H9 (cell line): ENCODE results near the gene ZCCHC10. TPM values are rescaled to one million over a fixed set of nuclear protein-coding genes. Genes with fewer than 3 reads are reported as not detected.

ENCODE experiments used
- DNase-seq: peaks from one replicate; pipeline ENCODE4 v3.0.0-alpha.2; 2017
- H2AFZ ChIP-seq: one replicate; pipeline ENCODE4 v1.6.1; 2013; ENCODE audit warnings: mild to moderate bottlenecking, low read length, control low read depth, moderate library complexity
- H2AK5ac ChIP-seq: 2 replicates; pipeline ENCODE4 v1.6.1; 2013; ENCODE audit warnings: low read length, control low read depth, mixed read lengths; ENCODE audit not compliant: insufficient read length
- H2BK120ac ChIP-seq: one replicate; pipeline ENCODE4 v1.6.1; 2013; ENCODE audit warnings: low read depth, mild to moderate bottlenecking, low read length, control low read depth, inconsistent platforms; ENCODE audit not compliant: poor library complexity, severe bottlenecking
- H2BK12ac ChIP-seq: 2 replicates; pipeline ENCODE4 v1.6.1; 2013; ENCODE audit warnings: low read length, control low read depth, mixed read lengths, low read depth; ENCODE audit not compliant: insufficient read length
- H2BK15ac ChIP-seq: 2 replicates; pipeline ENCODE4 v1.6.1; 2013; ENCODE audit warnings: low read depth, low read length, control low read depth
- H2BK20ac ChIP-seq: one replicate; pipeline ENCODE4 v1.6.1; 2013; ENCODE audit warnings: low read depth, mild to moderate bottlenecking, low read length, control low read depth, inconsistent platforms; ENCODE audit not compliant: poor library complexity, severe bottlenecking
- H2BK5ac ChIP-seq: 2 replicates; pipeline ENCODE4 v1.6.1; 2013; ENCODE audit warnings: low read length, control low read depth, mixed read lengths; ENCODE audit not compliant: insufficient read length
- H3K14ac ChIP-seq: 2 replicates; pipeline ENCODE4 v1.6.1; 2013; ENCODE audit warnings: low read length, control low read depth; ENCODE audit not compliant: insufficient read depth
- H3K18ac ChIP-seq: 2 replicates; pipeline ENCODE4 v1.6.1; 2013; ENCODE audit warnings: low read depth, mild to moderate bottlenecking, mixed read lengths, low read length, control low read depth; ENCODE audit not compliant: insufficient read length
- H3K23ac ChIP-seq: 2 replicates; pipeline ENCODE4 v1.6.1; 2013; ENCODE audit warnings: low read length, control low read depth, mixed read lengths, low read depth; ENCODE audit not compliant: insufficient read length
- H3K23me2 ChIP-seq: 2 replicates; pipeline ENCODE4 v1.6.1; 2013; ENCODE audit warnings: low read depth, mild to moderate bottlenecking, mixed read lengths, low read length, control low read depth; ENCODE audit not compliant: insufficient read length, poor library complexity, severe bottlenecking
- H3K27ac ChIP-seq: 2 replicates; pipeline ENCODE4 v1.5.1; 2013; ENCODE audit warnings: low read length, control low read depth, mixed read lengths, low read depth; ENCODE audit not compliant: insufficient read length
- H3K27me3 ChIP-seq: 2 replicates; pipeline ENCODE4 v1.6.1; 2013; ENCODE audit warnings: low read length, control low read depth, inconsistent platforms; ENCODE audit not compliant: insufficient read depth
- H3K4ac ChIP-seq: 2 replicates; pipeline ENCODE4 v1.6.1; 2013; ENCODE audit warnings: low read depth, mild to moderate bottlenecking, control low read depth, inconsistent platforms, low read length, moderate library complexity
- H3K4me1 ChIP-seq: 2 replicates; pipeline ENCODE4 v1.6.1; 2013; ENCODE audit warnings: low read length, control low read depth, inconsistent platforms; ENCODE audit not compliant: insufficient read depth
- H3K4me2 ChIP-seq: 2 replicates; pipeline ENCODE4 v1.6.1; 2013; ENCODE audit warnings: low read length, control low read depth, mixed read lengths; ENCODE audit not compliant: insufficient read length, insufficient read depth
- H3K56ac ChIP-seq: 2 replicates; pipeline ENCODE4 v1.6.1; 2013; ENCODE audit warnings: low read depth, mild to moderate bottlenecking, mixed read lengths, low read length, control low read depth; ENCODE audit not compliant: insufficient read length
- H3K79me1 ChIP-seq: 2 replicates; pipeline ENCODE4 v1.6.1; 2013; ENCODE audit warnings: low read depth, mild to moderate bottlenecking, moderate library complexity, low read length, control low read depth, inconsistent platforms; ENCODE audit not compliant: insufficient read depth, poor library complexity, severe bottlenecking
- H3K79me2 ChIP-seq: 2 replicates; pipeline ENCODE4 v1.6.1; 2013; ENCODE audit warnings: low read length, control low read depth, inconsistent platforms; ENCODE audit not compliant: insufficient read depth
- H3K9ac ChIP-seq: 2 replicates; pipeline ENCODE4 v1.6.1; 2013; ENCODE audit warnings: low read length, control low read depth, mixed read lengths; ENCODE audit not compliant: insufficient read length; ENCODE audit errors: extremely low read depth
- H3K9me3 ChIP-seq: one replicate; pipeline ENCODE4 v1.6.1; 2013; ENCODE audit warnings: low read depth, low read length, inconsistent platforms; ENCODE audit not compliant: control insufficient read depth
- H3T11ph ChIP-seq: one replicate; pipeline ENCODE4 v1.6.1; 2013; ENCODE audit warnings: mild to moderate bottlenecking, low read length, control low read depth, inconsistent platforms
- H4K20me1 ChIP-seq: one replicate; pipeline ENCODE4 v1.6.1; 2013; ENCODE audit not compliant: control insufficient read depth, insufficient read length, insufficient read depth
- H4K5ac ChIP-seq: 2 replicates; pipeline ENCODE4 v1.6.1; 2013; ENCODE audit warnings: low read depth, mild to moderate bottlenecking, mixed read lengths, low read length, control low read depth; ENCODE audit not compliant: insufficient read length
- H4K8ac ChIP-seq: replicated peaks from 2 replicates; pipeline ENCODE4 v1.6.1; 2013; ENCODE audit warnings: low read length, control low read depth, mixed read lengths, low read depth; ENCODE audit not compliant: insufficient read length
- H4K91ac ChIP-seq: 2 replicates; pipeline ENCODE4 v1.6.1; 2013; ENCODE audit warnings: low read depth, mild to moderate bottlenecking, moderate library complexity, mixed read lengths, low read length, control low read depth; ENCODE audit not compliant: insufficient read length
- H3K27ac Mint-ChIP-seq, 3 experiments: 2 replicates in 2 of 3; 3 replicates in 1 of 3; pipeline ENCODE4 v1.8.0; 2020 to 2021; ENCODE audit warnings: mixed read lengths in 3 of 3, mild to moderate bottlenecking in 1 of 3, moderate library complexity in 1 of 3
- H3K27me3 Mint-ChIP-seq: 2 replicates; pipeline ENCODE4 v1.8.0; 2021; ENCODE audit warnings: low read depth, mild to moderate bottlenecking, moderate library complexity, mixed read lengths
- H3K36me3 Mint-ChIP-seq, 3 experiments: 2 replicates in 2 of 3; 3 replicates in 1 of 3; pipeline ENCODE4 v1.8.0; 2020 to 2021; ENCODE audit warnings: low read depth in 3 of 3, mixed read lengths in 3 of 3; ENCODE audit not compliant: insufficient read depth in 1 of 3
- H3K4me1 Mint-ChIP-seq, 2 experiments: 2 replicates each; pipeline ENCODE4 v1.8.0; 2020; ENCODE audit warnings: mixed read lengths in 2 of 2
- H3K4me3 Mint-ChIP-seq, 2 experiments: 2 replicates in 1 of 2; 3 replicates in 1 of 2; pipeline ENCODE4 v1.8.0; 2020 to 2021; ENCODE audit warnings: mild to moderate bottlenecking in 2 of 2, mixed read lengths in 2 of 2, moderate library complexity in 1 of 2
- H3K9me3 Mint-ChIP-seq, 2 experiments: 2 replicates in 1 of 2; 3 replicates in 1 of 2; pipeline ENCODE4 v1.8.0; 2020; ENCODE audit warnings: mild to moderate bottlenecking in 2 of 2, mixed read lengths in 2 of 2, moderate library complexity in 1 of 2
- WGBS: extraction: QIAGEN DNeasy Blood & Tissue Kit; methylation state at CpG from one replicate; pipeline ENCODE4 v1.1.7; 2013; ENCODE audit warnings: missing lambda C conversion rate, low lambda C conversion rate, mixed read lengths; ENCODE audit not compliant: insufficient read length; ENCODE audit errors: extremely low coverage; 5-methylcytosine and 5-hydroxymethylcytosine counted together
- total RNA-seq: library from RNA; stranded (reverse); gene quantifications from 2 replicates; pipeline ENCODE4 v1.2.1, GENCODE V29; 2021
- TF ChIP-seq, protein P1 (sequence below): fragments of 200-600 bp; sonication (generic); conservative IDR thresholded peaks from 3 replicates; pipeline ENCODE4 v1.8.0; 2021; ENCODE audit warnings: antibody characterized with exemption, mild to moderate bottlenecking

ZCCHC10 gene
- total RNA-seq, 1 experiment from 2014 or later = 34.0 TPM

DNA sequence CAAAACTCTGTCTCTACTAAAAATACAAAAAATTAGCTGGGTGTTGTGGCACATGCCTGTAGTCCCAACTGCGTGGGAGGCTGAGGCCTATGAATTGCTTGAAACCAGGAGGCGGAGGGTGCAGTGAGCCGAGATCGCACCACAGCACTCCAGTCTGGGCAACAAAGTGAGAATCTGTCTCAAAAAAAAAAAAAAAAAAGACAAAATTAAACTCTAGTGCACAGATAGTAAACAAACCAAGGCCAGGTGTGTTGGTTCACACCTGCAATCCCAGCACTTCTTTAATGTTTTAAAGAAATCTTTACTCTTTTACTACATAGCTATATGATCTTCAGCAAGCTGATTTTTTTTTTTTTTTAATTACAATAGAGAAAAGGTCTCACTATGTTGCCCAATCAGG is 8.4 kb downstream of the ZCCHC10 start:
- Histone ChIP-seq H3K4me1 (no peaks in the 10 kb centered on the region), H3K79me1 (peaks cover 4% of the 10 kb centered on the region), H2BK5ac (no peak overlapping the region), H3K4ac (no peak overlapping the region), H3K14ac (no peak overlapping the region), H4K20me1 (no peaks in the 10 kb centered on the region), H4K91ac (no peak overlapping the region), H3K23me2 (no peaks in the 10 kb centered on the region), H3T11ph (no peak overlapping the region), H2BK12ac (no peak overlapping the region), H2BK20ac (no peak overlapping the region), H3K27ac (no peak overlapping the region), H4K5ac (no peak overlapping the region), H3K4me2 (no peak overlapping the region), H3K9me3 (no peaks in the 10 kb centered on the region), H2AFZ (no peak overlapping the region), H3K23ac (no peak overlapping the region), H3K27me3 (no peaks in the 10 kb centered on the region), H3K9ac (no peak overlapping the region), H3K18ac (no peak overlapping the region), H3K56ac (no peak overlapping the region), H2AK5ac (no peak overlapping the region), H2BK15ac (no peak overlapping the region), H3K79me2 (no peaks in the 10 kb centered on the region), H2BK120ac (no peak overlapping the region), H4K8ac (no peak overlapping the region)
- no peak overlapping the region for H3K4me3 Mint-ChIP-seq
- H3K9me3 Mint-ChIP-seq = no peaks in the 10 kb centered on the region
- TF ChIP-seq, protein P1, sequence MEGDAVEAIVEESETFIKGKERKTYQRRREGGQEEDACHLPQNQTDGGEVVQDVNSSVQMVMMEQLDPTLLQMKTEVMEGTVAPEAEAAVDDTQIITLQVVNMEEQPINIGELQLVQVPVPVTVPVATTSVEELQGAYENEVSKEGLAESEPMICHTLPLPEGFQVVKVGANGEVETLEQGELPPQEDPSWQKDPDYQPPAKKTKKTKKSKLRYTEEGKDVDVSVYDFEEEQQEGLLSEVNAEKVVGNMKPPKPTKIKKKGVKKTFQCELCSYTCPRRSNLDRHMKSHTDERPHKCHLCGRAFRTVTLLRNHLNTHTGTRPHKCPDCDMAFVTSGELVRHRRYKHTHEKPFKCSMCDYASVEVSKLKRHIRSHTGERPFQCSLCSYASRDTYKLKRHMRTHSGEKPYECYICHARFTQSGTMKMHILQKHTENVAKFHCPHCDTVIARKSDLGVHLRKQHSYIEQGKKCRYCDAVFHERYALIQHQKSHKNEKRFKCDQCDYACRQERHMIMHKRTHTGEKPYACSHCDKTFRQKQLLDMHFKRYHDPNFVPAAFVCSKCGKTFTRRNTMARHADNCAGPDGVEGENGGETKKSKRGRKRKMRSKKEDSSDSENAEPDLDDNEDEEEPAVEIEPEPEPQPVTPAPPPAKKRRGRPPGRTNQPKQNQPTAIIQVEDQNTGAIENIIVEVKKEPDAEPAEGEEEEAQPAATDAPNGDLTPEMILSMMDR = no peak
- H3K27ac Mint-ChIP-seq = no peak overlapping the region
- H3K4me1 Mint-ChIP-seq = no peaks in the 10 kb centered on the region
- WGBS = no CpG with 5 or more reads among the region's 4 CpGs
- peaks cover 6 to 30% (median 27%) of the 10 kb centered on the region in 3 experiments; a peak in 6 of 7 replicates for H3K36me3 Mint-ChIP-seq
- DNase-seq = no peak
- no peaks in the 10 kb centered on the region for H3K27me3 Mint-ChIP-seq
